ENCODE results near the gene CLDN22.

- TF ChIP-seq CTCF (conservative IDR thresholded peaks at IDR 0.05 in 1 of 2, IDR thresholded peaks at IDR 0.05 in 1 of 2; ENCODE audit: low read depth in 1 of 2, low read length in 2 of 2) (no peak), EZH2 (IDR thresholded peaks at IDR 0.05; ENCODE audit: low read length, missing control alignments) (no peak)
These were observed 16.0 kb downstream of the CLDN22 start for GRCh38 chr4:183304067-183304466.

All from fibroblast of lung (primary cell).